Esophagus muscularis mucosa (tissue), 4 donors: ENCODE results near the gene RETREG3. TPM values are rescaled to one million over a fixed set of nuclear protein-coding genes. Genes with fewer than 3 reads are reported as not detected.

ENCODE experiments used
- DNase-seq: peaks from one replicate; pipeline ENCODE4 v3.0.0-alpha.2; 2017; ENCODE audit errors: extremely low spot score
- H3K27ac ChIP-seq, 4 donors: fragments of 200-600 bp; sonication (generic); replicated peaks in 1 of 4; 1 replicate in 3 of 4; 2 replicates in 1 of 4; pipeline ENCODE4 v1.5.1; 2016 to 2019; ENCODE audit warnings: mild to moderate bottlenecking in 1 of 4
- H3K27me3 ChIP-seq, 4 donors: fragments of 200-600 bp; sonication (generic); one replicate each; pipeline versions ENCODE4 v1.5.1 to v1.6.0; 2016 to 2019
- H3K36me3 ChIP-seq, 4 donors: fragments of 200-600 bp; sonication (generic); one replicate each; pipeline ENCODE4 v1.5.1; 2016 to 2019
- H3K4me1 ChIP-seq, 4 donors: fragments of 200-600 bp; sonication (generic); one replicate each; pipeline ENCODE4 v1.5.1; 2016 to 2019
- H3K4me3 ChIP-seq, 4 donors: fragments of 200-600 bp; sonication (generic); 1 replicate in 2 of 4; 2 replicates in 2 of 4; pipeline ENCODE4 v1.5.1; 2016 to 2019; ENCODE audit warnings: mild to moderate bottlenecking in 4 of 4, moderate library complexity in 1 of 4
- H3K9me3 ChIP-seq, 4 donors: fragments of 200-600 bp; sonication (generic); 1 replicate in 3 of 4; 2 replicates in 1 of 4; pipeline ENCODE4 v1.5.1; 2016 to 2019
- EP300 ChIP-seq: sonication (generic); formaldehyde crosslinking; IDR thresholded peaks from one replicate; pipeline ENCODE4 v1.6.1; 2017; ENCODE audit warnings: antibody characterized with exemption
- POLR2A ChIP-seq: fragments of 450-650 bp; IDR thresholded peaks from one replicate; pipeline ENCODE4 v1.6.1; 2017; ENCODE audit warnings: antibody characterized with exemption, moderate library complexity, mild to moderate bottlenecking, low read depth
- POLR2AphosphoS5 ChIP-seq, 2 donors: sonication (generic); formaldehyde crosslinking; IDR thresholded peaks; one replicate each; pipeline ENCODE4 v1.6.1; 2017; ENCODE audit warnings: antibody characterized with exemption in 2 of 2
- WGBS: methylation state at CpG from one replicate; pipeline ENCODE4 v1.1.5; 2018; 5-methylcytosine and 5-hydroxymethylcytosine counted together
- intact Hi-C: fragments of 100-400 bp; cut with DNase I; formaldehyde crosslinking; loops from one replicate; pipeline ENCODE4 v1.15.1; 2023
- total RNA-seq, 4 donors: library from RNA; depleted of rRNA; stranded (reverse); fragments of >200 nt; gene quantifications; one replicate each; pipeline versions ENCODE4 v1.1.0 to v1.2.1, GENCODE V29; 2016
- TF ChIP-seq, protein P1 (sequence below), 3 experiments: fragments of 200-600 bp in 2 of 3; fragments of 450-650 bp in 1 of 3; sonication (generic) in 2 of 3; IDR thresholded peaks; one replicate each; pipeline ENCODE4 v1.5.1; 2017 to 2019; ENCODE audit warnings: antibody characterized with exemption in 3 of 3, mild to moderate bottlenecking in 2 of 3, moderate library complexity in 1 of 3

RETREG3 gene
- total RNA-seq, 4 donors from 2014 or later = 42.7 to 93.3 (median 57.0) TPM

DNA sequence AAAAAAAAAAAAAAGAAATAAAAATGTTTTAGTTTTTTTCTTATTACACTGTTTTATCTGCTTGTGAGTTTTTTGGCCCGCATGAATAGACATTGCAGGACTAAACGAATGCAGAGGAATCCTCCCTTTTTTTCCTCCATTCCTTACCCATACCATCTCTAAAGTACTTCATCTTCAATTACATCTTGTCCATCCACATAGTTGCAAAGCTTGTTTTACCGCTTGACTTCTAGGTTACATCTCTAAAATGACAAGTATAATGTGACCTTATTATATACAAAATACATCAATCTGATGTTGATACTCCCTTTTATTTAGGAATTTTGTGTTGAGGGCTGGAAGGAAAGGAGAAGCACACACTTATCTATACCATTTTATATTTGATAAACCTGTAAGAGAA, 12.8 kb downstream of the RETREG3 start:
- Histone ChIP-seq H3K27ac (no peak overlapping the region), H3K4me1 (peaks cover 13 to 20% (median 15%) of the 10 kb centered on the region in 4 donors), H3K36me3 (peaks cover 7 to 28% (median 15%) of the 10 kb centered on the region in 4 donors), H3K9me3 (no peaks in the 10 kb centered on the region), H3K27me3 (no peaks in the 10 kb centered on the region), H3K4me3 (no peak overlapping the region)
- WGBS = 82% methylated on average over 3 of the region's 3 CpGs
- TF ChIP-seq, protein P1, sequence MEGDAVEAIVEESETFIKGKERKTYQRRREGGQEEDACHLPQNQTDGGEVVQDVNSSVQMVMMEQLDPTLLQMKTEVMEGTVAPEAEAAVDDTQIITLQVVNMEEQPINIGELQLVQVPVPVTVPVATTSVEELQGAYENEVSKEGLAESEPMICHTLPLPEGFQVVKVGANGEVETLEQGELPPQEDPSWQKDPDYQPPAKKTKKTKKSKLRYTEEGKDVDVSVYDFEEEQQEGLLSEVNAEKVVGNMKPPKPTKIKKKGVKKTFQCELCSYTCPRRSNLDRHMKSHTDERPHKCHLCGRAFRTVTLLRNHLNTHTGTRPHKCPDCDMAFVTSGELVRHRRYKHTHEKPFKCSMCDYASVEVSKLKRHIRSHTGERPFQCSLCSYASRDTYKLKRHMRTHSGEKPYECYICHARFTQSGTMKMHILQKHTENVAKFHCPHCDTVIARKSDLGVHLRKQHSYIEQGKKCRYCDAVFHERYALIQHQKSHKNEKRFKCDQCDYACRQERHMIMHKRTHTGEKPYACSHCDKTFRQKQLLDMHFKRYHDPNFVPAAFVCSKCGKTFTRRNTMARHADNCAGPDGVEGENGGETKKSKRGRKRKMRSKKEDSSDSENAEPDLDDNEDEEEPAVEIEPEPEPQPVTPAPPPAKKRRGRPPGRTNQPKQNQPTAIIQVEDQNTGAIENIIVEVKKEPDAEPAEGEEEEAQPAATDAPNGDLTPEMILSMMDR (IDR thresholded peaks at IDR 0.05) = no peak
- no peak for TF ChIP-seq POLR2A
- no peak for TF ChIP-seq EP300
- no peak for TF ChIP-seq POLR2AphosphoS5 (IDR thresholded peaks at IDR 0.05)
- intact Hi-C loops = no loop called here
- no peak for DNase-seq

DNA sequence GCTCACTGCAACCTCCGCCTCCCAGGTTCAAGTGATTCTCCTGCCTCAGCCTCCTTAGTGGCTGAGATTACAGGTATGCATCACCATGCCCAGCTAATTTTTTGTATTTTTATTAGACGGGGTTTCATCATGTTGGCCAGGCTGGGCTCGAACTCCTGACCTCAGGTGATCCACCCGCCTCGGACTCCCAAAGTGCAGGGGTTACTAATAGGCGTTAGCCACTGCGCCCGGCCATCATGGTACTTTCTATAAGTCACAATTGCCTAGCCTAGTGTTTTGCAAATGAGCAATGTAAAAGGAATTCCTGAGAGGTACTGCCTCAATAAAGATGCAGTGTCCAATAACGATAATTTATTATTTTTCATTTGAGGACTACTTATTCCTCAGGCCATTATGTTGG, 17.8 kb downstream of the RETREG3 start:
- intact Hi-C loops = no loop called here
- peaks cover 13 to 37% (median 22%) of the 10 kb centered on the region in 4 donors for H3K4me1 ChIP-seq
- H3K36me3 ChIP-seq = peaks cover 26 to 68% (median 61%) of the 10 kb centered on the region in 4 donors
- TF ChIP-seq, protein P1 (IDR thresholded peaks at IDR 0.05) = no peak
- TF ChIP-seq EP300 (no peak), POLR2A (no peak), POLR2AphosphoS5 (IDR thresholded peaks at IDR 0.05) (no peak)
- no peaks in the 10 kb centered on the region for H3K27me3 ChIP-seq
- 91% methylated on average over 9 of the region's 9 CpGs for WGBS
- DNase-seq = no peak
- H3K4me3 ChIP-seq = no peak overlapping the region
- H3K9me3 ChIP-seq = no peaks in the 10 kb centered on the region
- no peak overlapping the region for H3K27ac ChIP-seq

DNA sequence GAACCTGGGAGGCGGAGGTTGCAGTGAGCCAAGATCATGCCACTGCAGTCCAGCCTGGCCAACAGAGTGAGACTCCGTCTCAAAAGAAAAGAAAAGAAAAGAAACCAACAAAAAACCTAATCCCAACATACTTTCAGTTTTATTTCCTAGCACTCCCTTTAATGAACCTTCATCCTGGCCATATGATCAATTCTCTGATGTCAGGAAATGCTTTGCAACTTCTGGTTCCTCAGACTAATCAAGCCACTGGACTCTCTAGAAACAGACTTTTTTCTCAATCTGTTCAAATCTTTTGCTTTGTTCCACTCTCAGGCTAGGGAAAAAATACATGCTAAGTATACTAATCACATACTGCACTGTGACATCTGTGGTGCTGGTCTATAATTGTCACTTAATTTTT, 18.3 kb downstream of the RETREG3 start:
- intact Hi-C loops = no loop called here
- no peak overlapping the region for H3K4me3 ChIP-seq
- peaks cover 28 to 73% (median 64%) of the 10 kb centered on the region in 4 donors for H3K36me3 ChIP-seq
- H3K9me3 ChIP-seq = no peaks in the 10 kb centered on the region
- no peak for DNase-seq
- H3K4me1 ChIP-seq = peaks cover 13 to 40% (median 22%) of the 10 kb centered on the region in 4 donors
- H3K27me3 ChIP-seq = no peaks in the 10 kb centered on the region
- TF ChIP-seq POLR2A = no peak
- TF ChIP-seq, protein P1 (IDR thresholded peaks at IDR 0.05) = no peak
- no peak for TF ChIP-seq EP300
- no peak for TF ChIP-seq POLR2AphosphoS5 (IDR thresholded peaks at IDR 0.05)
- no peak overlapping the region for H3K27ac ChIP-seq
- WGBS = 88% methylated on average over 2 of the region's 2 CpGs

DNA sequence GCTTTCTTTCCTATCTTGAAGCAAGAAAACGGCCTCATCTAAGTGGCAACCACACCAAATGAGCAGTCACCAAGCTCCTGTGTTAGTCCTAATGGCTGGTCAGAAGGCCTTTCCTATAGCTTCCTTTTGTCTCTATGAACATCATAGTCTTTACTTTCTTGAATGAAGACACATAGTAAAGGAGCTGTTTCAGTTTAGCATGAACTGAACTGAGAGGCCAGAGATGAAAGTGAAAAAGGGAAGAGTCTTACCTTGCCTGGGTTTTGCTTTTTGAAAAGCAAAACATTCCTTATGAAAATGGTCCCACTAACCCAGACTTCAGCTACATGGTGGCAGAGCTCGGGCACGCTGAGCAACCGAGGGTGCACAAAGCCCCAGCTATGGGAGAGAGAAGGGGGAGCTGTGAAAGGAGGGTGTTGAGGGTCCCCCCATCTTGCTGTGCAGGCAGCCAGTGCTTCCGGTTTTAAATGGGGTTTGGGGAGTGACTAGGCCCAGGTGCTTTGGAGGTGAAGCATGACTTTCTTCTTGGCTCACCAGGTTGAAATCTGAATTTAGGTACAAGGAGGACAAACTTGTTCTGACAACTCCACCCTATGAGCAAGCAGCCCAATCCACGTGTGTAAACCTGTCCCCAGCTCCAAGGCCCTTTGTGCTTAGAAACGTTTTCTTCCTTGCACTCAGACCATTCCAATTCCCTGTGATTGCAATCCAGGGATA, 22.5 kb downstream of the RETREG3 start:
- H3K27ac ChIP-seq = peak overlapping the region; percentile 9 to 57 (median 24)
- no peak overlapping the region for H3K4me3 ChIP-seq
- no peaks in the 10 kb centered on the region for H3K9me3 ChIP-seq
- intact Hi-C loops = no loop called here
- TF ChIP-seq EP300 (no peak), POLR2AphosphoS5 (IDR thresholded peaks at IDR 0.05) (no peak), POLR2A (no peak)
- TF ChIP-seq, protein P1 (IDR thresholded peaks at IDR 0.05) = no peak
- no peak for DNase-seq
- 79% methylated on average over 7 of the region's 7 CpGs for WGBS
- H3K27me3 ChIP-seq = no peaks in the 10 kb centered on the region
- H3K36me3 ChIP-seq = peaks cover 67 to 100% (median 95%) of the 10 kb centered on the region in 4 donors
- H3K4me1 ChIP-seq = peaks cover 13 to 31% (median 24%) of the 10 kb centered on the region in 4 donors
